NK-92 treated with Interleukin-12 subunit alpha and Interleukin-12 subunit beta, amount 100 ng/mL, for 24 hours (cell line): ENCODE measurements around the gene USP31.
"Not testable (repeated sequence)": the region's sequence is repeated elsewhere in the genome, so short reads cannot be mapped to it uniquely, and the experiment has no call there.

Experiments used
- DNase-seq: peaks from one replicate; lab custom pipeline; 2025; lab: John Stamatoyannopoulos, UW

The USP31 gene

DNA sequence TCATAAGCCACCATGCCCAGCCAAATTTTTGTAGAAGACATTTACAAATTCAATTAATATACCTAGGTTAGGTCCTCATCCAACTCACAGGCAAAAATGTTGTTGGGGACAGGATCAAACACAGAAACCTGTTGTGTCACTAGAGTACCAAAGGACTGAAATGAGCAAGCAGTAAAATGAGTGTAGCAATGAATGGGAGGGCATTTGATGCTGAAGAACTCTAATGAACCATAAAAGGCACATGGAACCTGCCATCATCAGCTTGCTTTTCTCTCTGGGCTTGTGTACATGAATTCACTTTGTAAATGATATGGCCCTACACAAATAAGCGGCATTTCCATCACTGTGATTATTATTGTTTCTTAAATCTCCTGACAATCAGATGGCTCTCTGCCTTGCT lies 17.8 kb downstream of the USP31 start:
- DNase-seq, result no peak

DNA sequence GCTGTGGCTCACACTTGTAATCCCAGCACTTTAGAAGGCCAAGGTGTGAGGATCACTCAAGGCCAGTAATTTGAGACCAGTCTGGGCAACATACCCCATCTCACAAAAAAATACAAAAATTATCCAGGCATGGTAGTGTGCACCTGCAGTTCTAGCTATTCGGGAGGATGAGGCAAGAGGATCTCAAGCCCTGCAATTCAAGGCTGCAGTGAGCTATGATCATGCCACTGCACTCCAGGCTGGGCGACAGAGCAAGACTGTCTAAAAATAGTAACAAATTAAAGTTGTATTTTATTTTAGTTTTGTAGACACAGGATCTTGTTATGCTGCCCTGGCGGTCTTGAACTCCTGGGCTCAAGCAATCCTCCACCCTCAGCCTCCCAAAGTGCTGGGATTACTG lies 18.2 kb downstream of the USP31 start:
- no peak for DNase-seq

DNA sequence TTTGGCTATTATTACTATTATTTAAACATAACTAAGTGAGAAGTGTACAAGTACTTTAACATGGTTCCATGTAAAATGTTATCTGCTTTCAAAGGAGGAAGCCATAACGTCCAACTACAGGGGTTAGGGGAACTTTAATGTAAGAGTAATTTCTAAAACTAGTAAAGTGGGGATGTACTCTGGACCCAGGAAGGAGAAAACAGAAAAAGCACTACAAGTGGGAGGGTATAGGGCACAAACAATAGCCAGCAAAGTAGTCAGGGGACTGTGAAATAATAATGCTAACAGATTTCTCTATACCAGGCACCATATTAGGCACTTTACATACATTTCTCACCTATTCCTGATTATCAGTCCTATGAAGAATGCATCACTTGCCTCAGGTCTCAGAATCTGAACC lies 19.6 kb downstream of the USP31 start:
- no peak for DNase-seq

DNA sequence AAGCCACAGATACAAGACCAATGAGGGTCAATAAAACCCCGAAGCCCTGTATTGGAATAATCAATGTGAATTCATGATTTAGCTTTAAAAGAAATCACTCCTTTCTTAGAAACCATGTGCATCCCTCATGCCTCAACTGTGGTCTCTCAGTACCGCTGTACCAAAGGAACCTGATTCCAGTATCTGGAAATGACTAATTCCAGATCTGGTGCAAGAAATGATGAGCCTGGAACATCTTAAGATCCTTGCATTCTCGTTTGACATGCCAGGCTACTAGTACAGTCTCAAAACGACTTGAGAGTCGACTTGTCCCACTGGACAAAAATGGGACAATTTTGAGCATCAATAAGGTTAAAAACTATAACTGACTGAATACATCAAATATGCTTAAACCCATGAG lies 21.2 kb downstream of the USP31 start:
- no peak for DNase-seq

DNA sequence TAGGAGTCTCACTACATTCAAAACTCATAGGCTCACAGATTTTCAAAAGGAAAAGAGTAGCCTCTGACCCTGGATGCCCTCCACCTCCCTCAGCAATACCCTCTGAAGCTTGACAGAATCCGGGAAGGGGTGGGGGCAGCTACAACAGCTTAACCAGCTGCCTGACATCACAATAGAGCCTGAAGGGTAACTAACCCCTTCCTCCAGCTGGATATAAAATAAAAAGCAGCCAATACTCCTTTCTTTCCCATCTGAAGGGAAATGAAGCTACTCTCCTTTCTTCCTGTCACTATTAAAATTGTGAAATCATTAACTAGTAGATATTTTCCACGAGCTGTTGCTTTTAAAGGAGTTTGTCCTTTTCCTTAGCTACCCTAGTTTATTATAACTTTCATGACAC lies 24.0 kb downstream of the USP31 start:
- no peak for DNase-seq

DNA sequence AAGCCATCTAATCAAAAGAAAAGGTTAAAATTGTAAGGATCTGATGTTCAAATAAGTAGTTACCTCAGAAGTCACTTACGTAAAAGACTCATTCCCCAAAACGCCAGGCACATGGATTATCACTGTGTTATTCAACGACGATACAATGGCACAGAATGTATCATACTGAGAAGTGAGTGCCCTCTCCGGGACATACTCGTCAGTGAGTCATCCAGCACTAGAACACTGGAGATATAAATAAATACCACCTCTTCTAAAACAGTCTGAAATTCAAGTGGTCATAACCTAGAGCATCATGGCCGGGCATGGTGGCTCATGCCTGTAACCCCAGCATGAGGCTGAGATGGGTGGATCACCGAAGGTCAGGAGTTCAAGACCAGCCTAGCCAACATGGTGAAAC lies 24.9 kb downstream of the USP31 start:
- no peak for DNase-seq

DNA sequence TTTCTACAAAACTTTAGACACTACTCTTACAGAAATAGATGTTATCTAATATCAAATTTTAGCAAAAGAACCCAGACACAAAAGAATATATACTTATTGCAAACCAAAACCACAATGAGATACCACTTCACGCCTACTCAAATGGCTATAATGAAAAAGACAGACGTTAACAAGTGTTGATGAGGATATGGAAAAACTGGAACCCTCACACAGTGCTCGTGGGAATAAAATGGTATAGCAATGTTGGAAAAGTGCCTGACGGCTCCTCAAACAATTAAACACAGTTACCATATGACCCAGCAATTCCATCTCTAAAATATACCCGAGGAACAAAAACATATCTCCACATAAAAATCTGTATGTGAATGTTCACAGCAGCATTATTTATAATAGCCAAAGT lies 27.1 kb downstream of the USP31 start:
- no peak for DNase-seq

DNA sequence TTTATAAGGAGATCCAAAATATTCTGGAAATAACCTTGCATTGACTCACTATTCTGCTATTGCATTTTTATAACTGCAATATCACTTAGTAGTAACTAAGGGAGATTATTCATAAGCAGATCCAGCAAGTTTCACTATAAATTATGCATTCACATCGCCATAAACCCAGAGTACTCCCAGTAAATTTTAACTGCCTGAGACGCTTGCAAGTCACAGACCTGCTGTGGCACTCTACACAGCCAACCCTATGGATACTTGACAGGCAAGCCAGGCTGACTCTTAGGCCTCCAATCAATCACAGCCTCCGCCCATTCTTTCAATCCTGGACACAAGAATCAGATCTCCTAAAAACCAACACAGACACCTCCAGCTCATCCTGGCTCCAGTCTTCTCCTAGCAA lies 28.2 kb downstream of the USP31 start:
- no peak for DNase-seq

DNA sequence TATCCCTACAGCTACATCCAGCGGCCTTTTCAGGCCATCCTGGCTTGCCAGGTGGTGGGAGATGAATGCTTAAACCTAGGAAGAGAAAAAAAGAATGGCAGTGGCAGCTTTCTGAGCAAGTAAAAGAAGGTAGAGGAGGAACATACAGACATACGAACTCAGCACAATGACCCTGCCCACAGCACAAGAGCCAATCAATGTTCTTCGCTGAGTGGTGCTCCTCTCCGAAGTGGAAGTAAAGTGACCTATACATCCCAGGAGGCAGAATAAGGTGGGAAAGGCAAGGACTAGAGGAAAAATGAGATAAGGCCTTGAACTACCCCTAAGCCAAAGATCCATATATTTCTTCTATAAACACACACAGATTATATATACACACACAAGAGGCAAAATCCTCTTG lies 28.7 kb downstream of the USP31 start:
- DNase-seq, result no peak

DNA sequence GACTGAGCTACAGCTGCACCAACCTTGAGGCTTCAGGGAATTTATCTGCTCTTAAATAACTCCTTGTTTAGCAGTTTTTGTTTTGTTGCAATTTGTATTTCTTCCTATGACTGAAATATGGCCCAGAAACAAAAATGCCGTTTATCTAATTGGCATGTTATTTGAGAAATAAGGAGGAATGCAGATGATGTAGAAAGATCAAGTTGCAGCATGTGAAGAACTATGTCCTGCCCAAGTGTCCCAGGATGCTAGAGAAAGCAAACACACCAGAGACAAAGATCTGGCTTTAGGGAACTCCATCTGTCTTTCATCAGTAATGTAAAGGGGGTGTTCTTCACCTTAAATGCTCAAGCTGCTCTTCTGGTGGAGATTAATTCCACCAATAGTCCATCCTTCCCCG lies 29.7 kb downstream of the USP31 start:
- no peak for DNase-seq

DNA sequence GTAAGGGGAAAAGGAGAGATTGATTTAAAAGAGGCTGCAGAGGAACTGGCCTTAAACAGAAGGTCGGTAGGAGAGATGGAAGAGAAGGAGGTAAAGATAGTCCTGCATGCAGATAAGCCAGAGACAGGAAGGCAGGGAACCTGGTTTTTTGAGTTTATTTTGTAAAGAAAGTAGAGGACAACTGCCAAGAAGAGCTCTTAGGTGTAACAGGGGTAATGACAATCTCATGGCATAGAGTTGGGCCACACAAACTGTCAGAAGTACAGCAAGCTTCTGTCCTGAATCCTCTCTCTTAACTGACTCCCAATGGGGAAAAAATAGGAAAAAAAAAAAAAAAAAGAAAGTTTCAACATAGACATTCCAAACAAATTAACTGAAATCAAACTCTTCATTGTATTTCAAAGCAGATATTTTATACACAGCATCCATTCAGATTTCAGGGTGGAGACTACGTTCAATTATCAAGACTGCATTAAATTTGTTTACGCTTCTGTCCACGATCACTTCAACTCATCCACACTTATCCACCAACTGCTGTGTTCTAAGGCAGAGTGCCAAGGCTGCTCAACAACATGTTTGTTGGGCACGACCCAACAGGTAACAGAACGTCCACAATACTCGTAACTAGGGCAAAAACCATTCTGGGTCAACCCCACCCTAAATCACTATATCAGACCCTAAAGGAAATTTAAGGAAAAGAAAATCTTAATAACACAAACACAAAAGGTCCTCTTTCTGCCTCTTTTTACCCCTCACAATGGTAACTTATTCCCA lies 34.9 kb downstream of the USP31 start:
- no peak for DNase-seq

DNA sequence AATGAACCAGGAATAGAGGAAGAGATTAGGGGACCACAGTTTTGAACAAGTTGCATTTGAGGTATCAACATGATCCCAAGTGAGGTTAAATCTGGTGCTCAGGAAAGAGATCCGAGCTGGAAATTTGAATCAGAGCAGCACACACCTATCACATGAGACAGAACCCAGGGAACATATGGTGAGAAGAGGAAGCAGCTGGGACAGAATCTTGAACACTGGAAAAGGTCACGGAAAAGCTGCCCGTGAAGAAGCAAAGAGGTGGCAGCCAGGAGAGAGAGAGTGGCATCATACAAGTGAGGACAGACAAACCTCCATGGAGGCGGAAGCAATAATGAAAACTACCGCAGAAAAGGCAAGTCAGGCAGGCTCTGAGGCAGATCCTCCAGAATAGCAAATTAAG lies 36.1 kb downstream of the USP31 start:
- no peak for DNase-seq

DNA sequence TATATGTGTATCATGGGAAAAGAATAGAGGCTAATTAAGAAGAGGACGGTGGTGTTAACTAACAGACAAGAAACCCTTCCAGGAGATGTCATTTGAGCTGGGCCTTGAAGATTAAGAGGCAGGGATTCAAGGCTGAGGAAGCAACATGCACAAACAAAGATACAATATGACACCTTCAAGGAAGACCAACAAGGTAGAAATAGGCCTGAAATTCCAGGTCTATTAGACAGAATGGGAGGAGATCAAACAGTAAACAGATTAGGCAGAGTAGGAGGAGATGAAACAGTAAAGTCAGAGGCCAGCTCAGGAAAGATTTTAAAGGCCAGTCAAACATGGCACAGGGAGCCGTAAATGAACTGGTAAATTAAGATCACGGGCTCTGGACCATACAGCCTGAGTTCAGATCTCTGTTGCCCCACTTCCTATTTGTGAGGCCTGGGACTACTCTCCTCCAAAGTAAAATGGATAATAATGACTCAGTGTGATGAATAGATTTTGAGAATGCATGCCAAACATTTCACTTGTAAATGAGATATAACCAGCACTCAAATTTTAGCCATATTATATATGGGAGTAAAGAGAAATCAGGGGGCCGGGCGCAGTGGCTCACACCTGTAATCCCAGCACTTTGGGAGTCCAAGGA lies 38.9 kb downstream of the USP31 start:
- no peak for DNase-seq

DNA sequence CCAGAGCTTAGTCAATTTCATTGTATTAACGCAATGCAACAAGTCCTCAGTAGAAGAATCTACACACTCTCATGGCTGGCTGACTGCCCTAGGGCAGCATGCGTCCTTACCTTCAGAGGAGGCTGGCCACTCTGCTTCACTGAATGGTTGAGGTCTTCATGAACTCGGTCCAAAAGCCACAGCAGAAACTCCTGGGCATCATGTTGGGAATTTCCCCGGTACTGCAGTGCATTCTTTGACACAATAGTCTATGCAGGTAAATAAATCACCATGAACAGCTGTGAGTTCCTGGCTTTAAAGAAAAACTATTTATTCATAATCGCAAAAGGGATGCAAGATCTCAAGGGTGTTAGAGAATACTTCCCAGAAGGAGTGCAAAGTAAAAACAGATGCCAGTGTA lies 41.3 kb downstream of the USP31 start:
- no peak for DNase-seq

DNA sequence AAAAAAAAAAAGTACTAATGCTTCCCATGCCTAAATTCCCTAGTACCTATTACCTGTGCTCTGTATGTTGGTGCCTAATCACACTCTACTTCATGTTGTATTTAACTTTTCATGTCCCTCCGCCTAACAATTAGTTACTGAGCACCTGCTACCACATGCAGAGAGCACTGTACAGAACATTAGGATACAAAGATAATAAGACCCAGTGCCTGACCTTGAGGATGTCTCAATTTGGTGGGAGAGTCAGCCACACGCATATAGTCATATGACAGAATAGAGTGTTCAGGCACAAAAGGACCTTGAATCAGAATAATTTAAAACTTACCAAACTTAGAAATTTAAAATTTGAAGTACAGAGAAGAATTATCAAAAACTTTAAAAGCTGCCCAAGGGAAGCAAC lies 42.1 kb downstream of the USP31 start:
- no peak for DNase-seq

DNA sequence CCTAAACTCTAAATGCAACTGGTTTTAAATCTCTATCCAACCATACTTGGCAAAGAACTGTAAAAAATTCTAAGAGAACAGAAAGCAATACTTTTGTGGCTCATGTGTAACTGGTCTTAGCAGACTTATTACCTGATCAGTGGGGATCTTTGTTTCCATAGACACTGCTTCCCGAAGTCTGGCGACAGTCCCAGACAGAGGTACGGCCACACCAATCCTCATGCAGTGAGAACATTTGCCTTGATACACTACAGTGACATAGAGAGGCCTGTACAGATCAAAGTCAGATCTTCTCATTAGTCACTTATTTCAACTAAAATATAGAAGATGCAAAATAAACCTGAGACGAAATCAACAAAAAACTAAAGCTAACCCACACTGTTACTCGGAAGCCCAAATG lies 43.9 kb downstream of the USP31 start:
- DNase-seq, result no peak

DNA sequence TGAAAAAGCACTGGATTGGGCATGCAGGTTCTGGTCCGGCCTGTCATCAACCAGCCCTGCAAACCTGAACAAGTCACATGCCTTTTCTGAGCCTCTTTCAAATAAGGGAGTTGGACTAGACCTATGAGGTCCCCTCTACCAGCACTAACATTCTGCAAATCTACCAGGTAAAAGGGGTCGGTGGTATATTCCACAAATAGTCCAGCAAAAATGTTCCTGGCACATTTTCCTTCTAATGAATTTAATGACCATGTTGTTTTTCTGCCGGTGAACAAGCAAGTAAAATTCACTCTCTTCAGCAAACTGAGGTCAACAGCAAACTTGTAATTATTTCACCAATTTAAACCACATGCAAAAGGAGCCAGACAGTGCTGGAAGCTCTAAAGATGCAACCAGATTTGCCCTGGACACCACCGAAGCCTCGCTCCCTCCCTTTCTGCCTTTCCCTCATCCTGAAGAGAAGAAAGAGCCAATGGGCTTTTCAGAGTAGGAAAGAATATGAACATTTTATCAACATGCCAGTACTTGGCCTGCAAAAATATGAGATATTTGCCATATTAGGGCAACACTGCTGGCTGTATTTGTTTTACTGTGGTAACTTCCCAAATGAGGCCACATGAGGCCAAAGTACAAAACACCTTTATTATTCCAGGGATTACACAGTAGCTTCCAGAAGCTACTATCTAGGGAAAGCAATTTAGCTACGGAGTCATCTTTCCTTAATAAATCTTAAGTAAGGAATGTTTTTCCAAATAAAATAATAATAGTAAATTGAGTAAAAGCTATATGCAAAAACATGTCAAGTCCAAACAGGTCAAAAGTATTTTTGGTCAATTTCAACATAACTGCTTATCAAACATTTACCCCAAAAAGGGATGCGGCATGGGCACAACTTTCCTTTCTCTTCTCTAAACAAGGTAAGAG lies 45.0 kb downstream of the USP31 start:
- DNase-seq, result no peak

DNA sequence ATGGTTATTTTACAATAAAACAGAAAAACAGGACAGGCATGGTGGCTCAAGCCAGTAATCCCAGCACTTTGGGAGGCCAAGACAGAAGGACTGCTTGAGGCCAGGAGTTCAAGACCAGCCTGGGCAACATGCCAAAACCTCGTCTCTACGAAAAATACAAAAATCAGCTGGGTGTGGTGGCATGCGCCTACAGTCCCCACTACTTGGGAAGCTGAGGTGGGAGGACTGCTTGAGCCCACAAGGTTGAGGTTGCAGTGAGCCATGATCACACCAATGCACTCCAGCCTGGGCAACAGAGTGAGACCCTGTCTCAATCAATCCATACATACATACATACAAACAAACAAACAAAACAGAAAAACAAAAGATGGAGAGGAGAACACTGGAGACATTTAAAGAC lies 45.6 kb downstream of the USP31 start:
- DNase-seq, result no peak

DNA sequence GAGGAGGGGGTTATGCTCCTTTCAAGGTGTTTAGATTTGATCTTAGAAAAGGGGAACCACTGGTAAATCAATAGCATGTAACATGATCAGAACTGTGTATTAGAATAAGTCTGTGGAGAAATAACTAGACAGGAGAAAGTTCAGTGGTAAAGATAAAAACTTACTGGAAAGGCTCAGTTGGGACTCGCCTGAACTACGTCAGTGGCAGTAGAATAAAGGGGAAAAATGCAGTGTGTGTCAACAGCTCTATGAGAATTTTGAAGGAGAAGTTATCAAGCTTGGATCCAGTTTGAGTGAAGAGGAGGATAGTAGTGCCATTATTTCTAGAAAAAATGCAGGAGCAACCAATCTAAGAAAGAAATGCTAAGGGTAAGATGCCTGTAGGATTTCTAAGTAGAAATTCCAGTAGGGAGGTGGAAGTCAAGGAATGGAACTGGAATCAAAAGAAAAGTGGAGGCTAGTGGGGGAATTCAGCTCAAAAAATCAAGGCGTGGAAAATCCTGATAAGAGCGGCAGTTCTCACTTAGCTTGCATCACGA lies 48.2 kb downstream of the USP31 start:
- no peak for DNase-seq

DNA sequence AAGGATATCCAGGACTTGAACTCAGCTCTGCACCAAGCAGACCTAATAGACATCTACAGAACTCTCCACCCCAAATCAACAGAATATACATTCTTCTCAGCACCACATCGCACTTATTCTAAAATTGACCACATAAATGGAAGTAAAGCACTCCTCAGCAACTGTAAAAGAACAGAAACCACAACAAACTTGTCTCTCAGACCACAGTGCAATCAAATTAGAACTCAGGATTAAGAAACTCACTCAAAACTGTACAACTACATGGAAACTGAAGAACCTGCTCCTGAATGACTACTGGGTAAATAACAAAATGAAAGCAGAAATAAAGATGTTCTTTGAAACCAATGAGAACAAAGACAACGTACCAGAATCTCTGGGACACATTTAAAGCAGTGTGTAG lies 52.8 kb downstream of the USP31 start:
- DNase-seq, result not testable (repeated sequence)

DNA sequence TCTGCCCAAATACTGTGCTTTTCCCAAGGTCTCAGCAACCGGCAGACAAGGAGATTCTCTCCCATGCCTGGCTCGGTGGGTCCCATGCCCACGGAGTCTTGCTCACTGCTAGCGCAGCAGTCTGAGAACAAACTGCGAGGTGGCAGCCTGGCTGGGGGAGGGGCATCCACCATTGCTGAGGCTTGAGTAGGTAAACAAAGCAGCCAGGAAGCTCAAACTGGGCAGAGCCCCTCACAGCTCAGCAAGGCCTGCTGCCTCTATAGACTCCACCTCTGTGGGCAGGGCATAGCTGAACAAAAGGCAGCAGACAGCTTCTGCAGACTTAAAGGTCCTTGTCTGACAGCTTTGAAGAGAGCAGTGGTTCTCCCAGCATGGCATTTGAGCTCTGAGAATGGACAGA lies 55.1 kb downstream of the USP31 start:
- DNase-seq, result not testable (repeated sequence)

DNA sequence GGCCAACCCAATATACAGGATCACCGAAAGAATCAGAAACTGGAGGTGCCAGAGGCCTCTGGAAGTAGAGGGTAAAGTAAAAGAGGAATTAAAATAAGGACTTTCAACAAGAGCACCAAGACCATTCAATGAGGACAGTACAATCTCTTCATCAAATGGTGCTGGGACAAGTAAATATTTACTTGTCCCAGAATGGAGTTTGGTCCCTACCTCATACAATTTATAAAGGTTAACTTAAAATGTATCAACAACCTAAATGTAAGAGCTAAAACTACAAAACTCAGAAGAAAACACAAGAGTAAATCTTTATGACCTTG lies 56.5 kb downstream of the USP31 start:
- DNase-seq, result no peak
